HG03045 (cell line): ENCODE measurements around the gene ZNF778.
"Not testable (repeated sequence)": the region's sequence is repeated elsewhere in the genome, so short reads cannot be mapped to it uniquely, and the experiment has no call there.

Experiments
- ATAC-seq: cut with Tn5 transposase; IDR thresholded peaks from one replicate; pipeline ENCODE4 v1.9.1; 2021; ENCODE audit warnings: mild to moderate bottlenecking, moderate library complexity; ENCODE audit not compliant: unreplicated experiment

The ZNF778 gene

GRCh38 chr16:89179656-89180315 is 37.7 kb upstream of the ZNF778 start:
- ATAC-seq, result no peak

- ATAC-seq, result no peak
Observed at GRCh38 chr16:89183463-89183862, 34.0 kb upstream of the ZNF778 start.

GRCh38 chr16:89183975-89184676 is 33.4 kb upstream of the ZNF778 start:
- ATAC-seq, result no peak

- ATAC-seq, result no peak
Observed at GRCh38 chr16:89184677-89184932, 32.9 kb upstream of the ZNF778 start.

- no peak for ATAC-seq
Observed at GRCh38 chr16:89184933-89185794, 32.3 kb upstream of the ZNF778 start.

GRCh38 chr16:89185887-89186592 is 31.5 kb upstream of the ZNF778 start:
- ATAC-seq, result not testable (repeated sequence)

- not testable (repeated sequence) for ATAC-seq
Observed at GRCh38 chr16:89186593-89187031, 30.9 kb upstream of the ZNF778 start.

GRCh38 chr16:89187032-89187769 is 30.3 kb upstream of the ZNF778 start:
- ATAC-seq, result no peak

- no peak for ATAC-seq
Observed at GRCh38 chr16:89187770-89188392, 29.6 kb upstream of the ZNF778 start.

GRCh38 chr16:89188471-89189357 is 28.8 kb upstream of the ZNF778 start:
- ATAC-seq, result not testable (repeated sequence)

GRCh38 chr16:89189358-89190025 is 28.0 kb upstream of the ZNF778 start:
- ATAC-seq, result no peak

GRCh38 chr16:89190150-89190958 is 27.1 kb upstream of the ZNF778 start:
- no peak for ATAC-seq

GRCh38 chr16:89191033-89191900 is 26.2 kb upstream of the ZNF778 start:
- no peak for ATAC-seq

GRCh38 chr16:89191901-89192185 is 25.7 kb upstream of the ZNF778 start:
- ATAC-seq, result no peak

GRCh38 chr16:89192186-89192955 is 25.1 kb upstream of the ZNF778 start:
- ATAC-seq, result not testable (repeated sequence)

GRCh38 chr16:89192956-89193575 is 24.4 kb upstream of the ZNF778 start:
- ATAC-seq, result no peak
